Raji (cell line): ENCODE results near the gene MIPEP.

Experiments used
- POLR2A ChIP-seq: IDR thresholded peaks from 2 replicates; pipeline ENCODE4 v1.6.1; 2011; ENCODE audit warnings: low read depth, low read length, control low read depth; ENCODE audit not compliant: insufficient read depth

The MIPEP gene

DNA sequence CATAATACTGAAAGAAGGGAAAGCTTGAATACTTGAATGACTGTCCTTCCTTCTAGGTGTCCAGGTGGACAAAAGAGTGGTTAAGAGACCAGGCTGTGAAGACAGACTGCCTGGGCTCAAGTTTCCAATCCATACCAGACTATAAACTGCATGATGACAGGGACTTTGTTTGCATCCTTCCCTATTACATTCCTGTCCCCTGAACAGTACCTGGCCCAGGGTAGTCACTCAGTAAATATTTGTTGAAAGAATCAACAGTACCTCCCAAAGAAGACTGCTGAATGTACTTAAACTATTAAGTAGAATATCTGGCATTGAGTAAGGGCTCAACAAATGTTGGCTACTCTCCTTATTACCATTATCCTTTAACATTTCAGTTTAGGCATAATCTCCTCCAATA is 29.7 kb downstream of the MIPEP start:
- TF ChIP-seq POLR2A: no peak

- TF ChIP-seq POLR2A: no peak
Measured at GRCh38 chr13:23858546-23858945, 30.7 kb downstream of the MIPEP start.

DNA sequence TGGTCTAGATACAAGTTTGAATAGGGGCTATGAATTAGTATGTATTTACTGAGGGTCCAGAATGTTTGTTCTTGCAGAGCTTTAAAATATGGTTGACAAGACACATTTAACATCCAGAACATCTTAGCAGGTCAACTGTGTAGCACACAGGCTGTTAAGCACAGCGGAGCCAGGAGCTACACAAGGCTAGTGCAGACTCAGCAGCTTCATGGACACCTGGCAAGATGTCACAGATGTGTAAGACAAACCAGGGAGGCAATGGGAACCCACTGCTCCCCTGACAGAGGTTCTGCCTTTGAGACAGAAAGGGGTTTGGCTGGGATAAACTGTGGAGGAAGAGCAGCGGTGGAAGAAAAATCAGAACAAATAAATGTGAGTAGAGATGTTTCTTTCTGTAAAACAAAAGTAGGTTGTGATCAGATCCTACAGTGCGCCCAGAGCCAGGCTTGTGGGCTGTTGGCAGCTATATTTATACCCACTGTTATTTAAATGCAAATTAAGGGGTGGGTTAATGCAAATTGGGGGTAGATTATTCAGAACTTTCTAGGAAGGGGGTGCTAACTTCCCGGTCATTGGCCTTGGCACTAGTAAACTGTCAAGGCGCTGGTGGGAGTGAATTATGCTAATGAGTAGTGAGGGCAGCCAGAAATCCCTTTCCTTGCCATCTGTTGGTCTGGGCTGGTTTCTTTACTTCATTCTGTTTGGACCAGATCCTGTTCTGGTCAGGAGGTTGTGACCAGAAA is 33.0 kb downstream of the MIPEP start:
- TF ChIP-seq POLR2A: no peak

- TF ChIP-seq POLR2A: no peak
Measured at GRCh38 chr13:23855360-23855759, 33.8 kb downstream of the MIPEP start.

DNA sequence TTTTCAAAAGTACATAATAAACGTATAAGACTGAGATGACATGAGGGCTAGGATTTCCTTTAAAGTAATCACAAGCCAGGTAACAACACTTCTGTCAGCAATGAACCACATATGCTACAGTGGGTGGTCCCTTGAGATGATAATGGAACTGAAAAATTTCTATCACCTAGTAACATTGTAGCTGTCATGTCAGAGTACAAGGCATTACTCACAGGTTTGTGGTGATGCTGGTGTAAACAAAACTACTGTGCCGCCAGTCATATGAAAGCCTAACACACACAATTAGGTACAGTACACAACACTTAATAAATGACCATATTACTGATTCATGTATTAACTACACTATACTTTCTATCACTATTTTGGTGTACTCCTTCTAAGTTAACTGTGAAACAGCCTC is 36.8 kb downstream of the MIPEP start:
- TF ChIP-seq POLR2A: no peak

DNA sequence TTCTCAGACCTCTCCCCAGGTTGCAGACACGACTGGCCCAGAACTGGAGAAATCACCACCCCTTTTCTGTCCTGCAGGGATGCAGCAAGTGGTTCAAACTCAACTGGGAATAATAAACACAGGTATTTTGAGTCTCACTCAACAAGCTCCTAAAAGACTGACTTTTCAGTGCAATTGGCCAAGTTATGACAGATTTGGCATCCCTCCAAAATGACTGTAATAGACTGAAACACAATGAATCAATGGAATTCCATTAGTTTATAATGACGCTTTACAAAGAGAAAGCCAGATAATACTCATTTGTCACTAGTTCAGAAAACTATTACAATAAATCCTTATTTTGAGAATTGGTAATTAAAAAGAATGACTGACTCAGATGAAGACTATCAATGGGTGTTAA is 38.1 kb downstream of the MIPEP start:
- no peak for TF ChIP-seq POLR2A

GRCh38 chr13:23850134-23850533 is 39.1 kb downstream of the MIPEP start:
- no peak for TF ChIP-seq POLR2A

GRCh38 chr13:23849670-23850069 is 39.5 kb downstream of the MIPEP start:
- TF ChIP-seq POLR2A: no peak

DNA sequence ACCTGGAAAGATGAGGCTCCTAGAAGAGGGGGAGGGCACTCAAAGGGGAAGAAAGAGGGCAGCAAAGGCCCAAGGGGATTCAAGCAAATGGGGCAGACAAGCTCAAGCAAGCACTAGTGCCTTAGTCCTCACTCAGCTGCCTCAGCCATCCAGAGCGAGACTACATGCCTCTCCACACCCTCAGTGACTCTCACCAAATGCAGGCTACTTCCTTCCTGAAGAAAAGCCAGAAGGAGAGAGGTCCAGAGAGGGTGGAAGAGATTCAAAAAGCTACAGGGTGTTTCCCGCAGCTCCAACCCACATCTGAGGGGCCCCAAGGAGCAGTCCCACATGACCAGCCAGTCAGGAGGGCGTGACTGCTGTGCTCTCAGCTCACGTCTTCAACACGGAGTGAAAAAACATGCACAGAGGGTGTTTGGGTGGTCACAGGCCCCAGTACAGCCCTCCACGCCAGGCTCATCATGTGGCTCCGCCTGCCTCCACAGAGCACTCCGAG is 40.5 kb downstream of the MIPEP start:
- no peak for TF ChIP-seq POLR2A

DNA sequence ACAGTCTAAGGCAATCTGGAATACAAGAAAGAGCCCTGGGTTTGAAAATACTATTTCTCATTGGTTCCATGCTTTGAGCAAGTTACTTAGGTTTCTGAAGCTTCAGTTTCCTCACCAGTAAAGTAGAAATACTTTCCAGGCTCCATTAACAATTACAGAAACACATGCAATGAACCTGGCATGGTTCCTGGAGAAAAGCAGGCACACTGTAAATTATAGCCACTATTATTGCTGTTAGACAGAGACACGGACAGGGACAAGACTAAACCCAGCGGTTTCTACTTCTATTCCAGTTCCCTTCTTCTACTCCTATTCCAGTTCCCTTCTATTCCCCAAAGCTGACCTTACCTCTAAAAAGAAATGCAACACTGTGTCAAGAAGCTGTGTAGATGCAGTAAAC is 41.2 kb downstream of the MIPEP start:
- TF ChIP-seq POLR2A: no peak

- no peak for TF ChIP-seq POLR2A
Measured at GRCh38 chr13:23847497-23847896, 41.7 kb downstream of the MIPEP start.

DNA sequence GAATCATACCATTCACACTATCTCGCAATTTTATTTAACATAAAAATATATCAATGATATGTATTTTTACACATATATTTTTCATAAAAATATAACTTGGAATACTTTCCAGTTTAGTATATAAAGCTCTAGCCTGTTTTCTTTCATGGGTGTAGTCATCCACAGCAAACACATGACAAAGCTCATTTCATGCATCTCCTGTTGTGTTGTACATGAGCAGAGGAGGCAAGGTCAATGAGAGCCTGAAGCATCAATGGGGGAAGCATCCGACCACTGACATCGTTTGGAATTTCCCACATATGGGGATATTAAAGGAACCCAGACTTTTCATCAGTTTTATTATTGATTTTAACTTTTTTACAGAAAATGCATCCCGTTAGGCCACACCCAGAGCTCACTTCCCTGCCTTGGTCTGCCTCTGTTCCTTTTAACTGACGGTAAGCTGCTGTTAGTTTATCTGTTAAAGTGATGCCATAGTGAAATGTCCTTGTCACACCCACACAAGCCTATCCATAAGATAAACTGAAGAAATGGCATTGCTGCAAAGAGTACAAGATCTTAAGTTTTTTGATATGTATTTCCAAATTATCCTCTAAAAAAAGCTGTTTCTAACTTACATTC is 44.0 kb downstream of the MIPEP start:
- TF ChIP-seq POLR2A: no peak

DNA sequence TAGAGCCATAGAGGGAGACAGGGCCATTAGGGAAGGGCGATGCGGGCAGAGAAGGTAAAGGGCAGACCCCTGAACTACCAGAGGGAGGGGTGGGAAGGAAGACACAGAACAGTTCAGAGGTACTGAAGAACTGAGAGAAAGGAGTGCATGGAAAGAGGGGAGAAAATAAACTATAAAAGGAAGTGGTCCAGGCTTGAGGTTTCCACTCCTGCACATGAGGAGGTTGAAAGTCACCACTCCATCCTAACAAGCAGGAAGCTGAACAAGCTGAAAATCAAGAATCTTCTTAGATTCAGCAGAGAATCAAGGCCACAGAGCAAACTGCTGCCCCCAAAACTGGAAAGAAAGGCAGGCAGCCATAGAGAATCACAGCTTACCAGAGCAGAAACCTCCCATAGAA is 45.1 kb downstream of the MIPEP start:
- no peak for TF ChIP-seq POLR2A

- TF ChIP-seq POLR2A: no peak
Measured at GRCh38 chr13:23843436-23843835, 45.8 kb downstream of the MIPEP start.

DNA sequence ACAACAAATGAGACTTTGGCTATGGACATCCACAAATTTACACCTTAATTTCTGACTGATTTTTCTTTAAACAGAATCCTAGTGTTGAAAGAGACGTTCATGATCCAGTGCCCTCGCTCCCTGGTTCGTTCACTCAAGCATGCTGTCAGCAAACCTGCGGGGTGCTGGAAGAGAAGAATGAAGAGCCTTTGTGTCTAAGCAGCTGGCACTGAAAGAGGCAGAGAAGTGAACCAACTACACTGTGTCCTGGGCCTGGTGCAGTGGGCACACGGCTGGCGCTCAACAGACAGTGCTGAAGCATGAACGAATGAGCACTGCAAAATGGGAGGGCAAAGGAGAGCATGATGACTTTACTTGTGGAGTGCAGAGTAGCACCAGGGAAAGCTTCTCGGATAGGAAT is 46.8 kb downstream of the MIPEP start:
- no peak for TF ChIP-seq POLR2A

GRCh38 chr13:23833733-23834611 is 55.2 kb downstream of the MIPEP start:
- no peak for TF ChIP-seq POLR2A
